Pancreas (tissue), 10 donors: Measurements from ENCODE around the gene ZNF157. TPM values are rescaled to one million over a fixed set of nuclear protein-coding genes. Genes with fewer than 3 reads are reported as not detected.

Source experiments
- ATAC-seq, 4 donors: fragments of 200-7000 bp; cut with Tn5 transposase; one replicate each; pipeline versions ENCODE4 v1.8.0 to v1.9.1; 2020; ENCODE audit warnings: mild to moderate bottlenecking in 4 of 4, moderate library complexity in 4 of 4
- DNase-seq, 6 donors: peaks; one replicate each; pipeline ENCODE4 v3.0.0-alpha.2; 2020
- FAIRE-seq: peaks from 2 replicates; lab custom pipeline; 2012; peaks lifted over from hg19 to GRCh38; lab: Jason Lieb, UNC
- H3K27ac ChIP-seq, 4 donors: fragments of 200-600 bp; sonication (generic); 1 replicate in 3 of 4; 2 replicates in 1 of 4; pipeline versions ENCODE4 v1.5.0 to v1.8.0; 2020
- H3K27me3 ChIP-seq, 4 donors: fragments of 200-600 bp; one replicate each; pipeline ENCODE4 v1.8.0; 2021
- H3K36me3 ChIP-seq, 3 donors: fragments of 200-600 bp; sonication (generic) in 1 of 3; one replicate each; pipeline versions ENCODE4 v1.5.0 to v1.8.0; 2020 to 2021
- H3K4me1 ChIP-seq, 3 donors: fragments of 200-600 bp; one replicate each; pipeline ENCODE4 v1.8.0; 2021
- H3K4me3 ChIP-seq, 4 donors: fragments of 200-600 bp; sonication (generic) in 2 of 4; one replicate each; pipeline versions ENCODE4 v1.5.0 to v1.8.0; 2020 to 2021
- H3K9me3 ChIP-seq, 4 donors: fragments of 200-600 bp; one replicate each; pipeline ENCODE4 v1.8.0; 2021
- WGBS, 2 donors: extraction: QIAGEN DNeasy Blood & Tissue Kit; methylation state at CpG; one replicate each; pipeline ENCODE4 v1.1.7; 2013; 5-methylcytosine and 5-hydroxymethylcytosine counted together
- intact Hi-C, 3 donors: fragments of 100-400 bp; cut with DNase I; formaldehyde crosslinking; loops; one replicate each; pipeline versions ENCODE4 v1.11.1 to v1.14.2; 2022
- polyA plus RNA-seq, 2 donors: library from polyadenylated mRNA; stranded (reverse); fragments of 200-250 nt; gene quantifications; one replicate each; pipeline ENCODE4 v1.2.3, GENCODE V29; 2013
- total RNA-seq, 6 donors: library from RNA; stranded (reverse); fragmentation: NEBNext Ultra II Directional in 4 of 6; extraction: Animal tissue kit (Norgen Biotek cat#: 25700) in 4 of 6; gene quantifications; one replicate each; pipeline versions ENCODE4 v1.2.1 to v1.2.4, GENCODE V29; 2021 to 2023
- TF ChIP-seq, protein P1 (sequence below), 4 donors: fragments of 200-600 bp; sonication (generic) in 3 of 4; IDR thresholded peaks; one replicate each; pipeline versions ENCODE4 v1.5.0 to v1.8.0; 2021; ENCODE audit warnings: antibody characterized with exemption in 4 of 4
- donor health status: healthy with polysubstance abuse.
- donor health status: DM: no; HTN: no; CAD: no; lungs with moderate emphysema.
- donor health status: DM: no; HTN: no; CAD: no.
- donor health status: control.
- donor health status: control.
- donor health status: Bipolar disorder and iron deficiency.
- donor health status: DM: yes; HTN: yes; CAD: no.
- donor health status: DM: no; HTN: no; CAD: no.
- donor health status: DM: no; HTN: no; CAD: no.
- donor health status: DM: yes; HTN: yes; CAD: no.

ZNF157 gene
- total and polyA plus RNA-seq, 8 donors: 0.04 to 0.28 (median 0.14) TPM; not detected in 1

DNA sequence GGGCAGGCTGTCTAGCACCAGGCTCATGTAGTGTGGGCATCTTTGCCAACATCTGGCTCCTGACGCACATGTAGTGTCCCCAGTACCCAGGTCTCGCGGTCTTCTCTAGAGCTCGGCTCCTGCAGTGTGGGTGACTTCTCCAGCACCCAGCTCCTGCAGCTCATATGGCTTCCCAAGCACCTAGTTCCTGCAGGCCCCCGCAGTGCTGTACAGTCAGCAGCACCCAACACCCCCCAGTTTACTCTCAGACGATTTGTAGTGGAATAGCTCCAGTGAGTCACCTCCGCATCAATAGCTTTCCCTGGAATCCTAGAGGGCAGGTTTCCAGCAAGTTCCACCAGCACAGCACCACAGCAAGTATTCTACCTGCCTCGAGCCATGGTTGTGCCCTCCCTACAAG, 81.7 kb downstream of the ZNF157 start:
- TF ChIP-seq, protein P1, sequence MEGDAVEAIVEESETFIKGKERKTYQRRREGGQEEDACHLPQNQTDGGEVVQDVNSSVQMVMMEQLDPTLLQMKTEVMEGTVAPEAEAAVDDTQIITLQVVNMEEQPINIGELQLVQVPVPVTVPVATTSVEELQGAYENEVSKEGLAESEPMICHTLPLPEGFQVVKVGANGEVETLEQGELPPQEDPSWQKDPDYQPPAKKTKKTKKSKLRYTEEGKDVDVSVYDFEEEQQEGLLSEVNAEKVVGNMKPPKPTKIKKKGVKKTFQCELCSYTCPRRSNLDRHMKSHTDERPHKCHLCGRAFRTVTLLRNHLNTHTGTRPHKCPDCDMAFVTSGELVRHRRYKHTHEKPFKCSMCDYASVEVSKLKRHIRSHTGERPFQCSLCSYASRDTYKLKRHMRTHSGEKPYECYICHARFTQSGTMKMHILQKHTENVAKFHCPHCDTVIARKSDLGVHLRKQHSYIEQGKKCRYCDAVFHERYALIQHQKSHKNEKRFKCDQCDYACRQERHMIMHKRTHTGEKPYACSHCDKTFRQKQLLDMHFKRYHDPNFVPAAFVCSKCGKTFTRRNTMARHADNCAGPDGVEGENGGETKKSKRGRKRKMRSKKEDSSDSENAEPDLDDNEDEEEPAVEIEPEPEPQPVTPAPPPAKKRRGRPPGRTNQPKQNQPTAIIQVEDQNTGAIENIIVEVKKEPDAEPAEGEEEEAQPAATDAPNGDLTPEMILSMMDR (IDR thresholded peaks at IDR 0.05): no peak
- peaks cover 0 to 11% (median 0%) of the 10 kb centered on the region in 4 donors for H3K27me3 ChIP-seq
- WGBS, 2 donors: 83 to 96% methylated on average over 8 of the region's 8 CpGs
- FAIRE-seq (no peak), ATAC-seq (no peak), DNase-seq (no peak)
- no peaks in the 10 kb centered on the region for H3K4me1 ChIP-seq
- intact Hi-C loops: no loop called here
- peaks cover 0 to 4% (median 0%) of the 10 kb centered on the region in 4 donors for H3K9me3 ChIP-seq
- H3K27ac ChIP-seq: no peak overlapping the region
- peaks cover 0 to 10% (median 3%) of the 10 kb centered on the region in 3 donors for H3K36me3 ChIP-seq
- H3K4me3 ChIP-seq: no peak overlapping the region

DNA sequence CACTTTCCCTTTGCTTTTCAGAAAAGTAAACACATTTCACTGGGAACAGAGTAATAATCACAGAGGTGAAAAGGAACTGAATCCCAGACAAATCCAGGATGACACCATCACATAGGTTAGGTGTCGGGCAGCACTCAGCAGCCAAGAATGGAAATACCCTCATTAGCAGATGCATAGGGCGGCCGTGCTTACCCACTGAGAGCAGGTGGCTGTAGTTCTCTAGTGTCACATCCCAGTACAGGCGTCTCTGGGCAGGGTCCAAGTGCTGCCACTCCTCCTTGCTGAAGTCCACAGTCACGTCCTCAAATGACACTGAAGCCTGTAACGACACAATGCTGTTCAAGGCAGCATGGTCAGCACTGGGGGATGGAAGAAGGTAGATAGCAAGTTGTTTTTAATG, 85.7 kb downstream of the ZNF157 start:
- H3K4me3 ChIP-seq: no peak overlapping the region
- FAIRE-seq: no peak
- ATAC-seq: no peak
- WGBS, 2 donors: 72 to 93% methylated on average over 6 of the region's 6 CpGs
- no peaks in the 10 kb centered on the region for H3K36me3 ChIP-seq
- no peaks in the 10 kb centered on the region for H3K9me3 ChIP-seq
- H3K27ac ChIP-seq: no peak overlapping the region
- peaks cover 0 to 11% (median 0%) of the 10 kb centered on the region in 4 donors for H3K27me3 ChIP-seq
- intact Hi-C loops: no loop called here
- TF ChIP-seq, protein P1 (IDR thresholded peaks at IDR 0.05): no peak
- no peaks in the 10 kb centered on the region for H3K4me1 ChIP-seq
- DNase-seq: no peak

DNA sequence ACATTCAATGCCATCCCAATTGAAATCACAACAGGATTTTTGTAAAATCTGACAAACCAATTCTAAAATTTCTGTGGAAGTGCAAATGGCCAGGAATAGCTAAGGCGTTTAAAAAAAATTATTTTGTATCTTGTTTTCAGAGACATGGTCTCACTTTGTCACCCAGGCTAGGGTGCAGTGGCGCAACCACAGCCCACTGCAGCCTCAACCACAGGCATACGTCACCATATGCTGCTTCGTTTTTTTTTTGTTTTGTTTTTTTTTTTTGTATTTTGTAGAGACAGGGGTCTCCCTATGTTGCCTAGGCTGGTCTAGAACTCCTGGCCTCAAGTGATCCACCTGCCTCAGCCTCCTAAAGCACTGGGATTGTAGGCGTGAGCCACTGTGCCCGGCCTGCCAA, 88.2 kb downstream of the ZNF157 start:
- no peaks in the 10 kb centered on the region for H3K27me3 ChIP-seq
- ATAC-seq (no peak), FAIRE-seq (no peak), DNase-seq (no peak)
- intact Hi-C loops: no loop called here
- 78 to 92% methylated on average over 6 of the region's 6 CpGs for WGBS, 2 donors
- H3K9me3 ChIP-seq: no peaks in the 10 kb centered on the region
- H3K36me3 ChIP-seq: no peaks in the 10 kb centered on the region
- no peaks in the 10 kb centered on the region for H3K4me1 ChIP-seq
- TF ChIP-seq, protein P1 (IDR thresholded peaks at IDR 0.05): no peak
- no peak overlapping the region for H3K4me3 ChIP-seq
- no peak overlapping the region for H3K27ac ChIP-seq

DNA sequence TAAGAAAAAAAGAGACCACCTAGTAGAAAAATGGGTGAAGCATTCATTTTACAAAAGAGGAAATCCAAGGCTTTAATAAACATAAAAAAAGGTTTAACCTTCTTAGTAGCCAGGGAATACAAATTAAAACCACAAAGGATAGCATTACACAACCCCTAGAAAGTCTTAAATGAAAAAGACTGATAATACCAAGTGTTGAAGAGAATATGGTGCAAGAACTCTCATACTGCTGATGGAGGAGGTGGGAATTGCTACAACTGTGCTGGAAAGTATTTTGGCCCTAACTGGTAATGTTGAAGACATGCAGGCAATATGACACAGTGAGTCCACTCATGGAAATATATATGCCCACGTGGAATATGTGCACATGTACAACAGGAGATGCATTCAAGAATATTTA, 90.2 kb downstream of the ZNF157 start:
- no peaks in the 10 kb centered on the region for H3K36me3 ChIP-seq
- ATAC-seq (no peak), DNase-seq (no peak), FAIRE-seq (no peak)
- H3K4me3 ChIP-seq: no peak overlapping the region
- H3K4me1 ChIP-seq: no peaks in the 10 kb centered on the region
- no peaks in the 10 kb centered on the region for H3K9me3 ChIP-seq
- intact Hi-C loops: no loop called here
- no peaks in the 10 kb centered on the region for H3K27me3 ChIP-seq
- 51 to 92% methylated on average over 1 of the region's 1 CpG for WGBS, 2 donors
- no peak overlapping the region for H3K27ac ChIP-seq
- TF ChIP-seq, protein P1 (IDR thresholded peaks at IDR 0.05): no peak

Other genes starting within 250 kb of the ZNF157 start
- 10 to 100 TPM; 33.7 to 49.3 (median 45.8) TPM for gene NDUFB11, start 225.9 kb upstream of the ZNF157 start, total RNA-seq
- gene NDUFB11, start 225.9 kb upstream of the ZNF157 start, polyA plus RNA-seq: 10 to 100 TPM; 41.5 to 51.4 TPM
- gene RBM10, start 225.4 kb upstream of the ZNF157 start, total RNA-seq: 10 to 100 TPM; 13.3 to 24.9 (median 18.7) TPM
- 10 to 100 TPM; 36.2 to 42.0 TPM for gene RBM10, start 225.4 kb upstream of the ZNF157 start, polyA plus RNA-seq
- 100 to 1,000 TPM in 1 of 6 donors, 10 to 100 TPM in 5; 49.0 to 117 (median 64.0) TPM for gene UBA1, start 176.7 kb upstream of the ZNF157 start, total RNA-seq
- 100 to 1,000 TPM in 1 of 2 donors, 10 to 100 TPM in 1; 62.2 to 101 TPM for gene UBA1, start 176.7 kb upstream of the ZNF157 start, polyA plus RNA-seq
- 10 to 100 TPM; 29.9 to 47.9 (median 34.5) TPM for gene CDK16, start 151.9 kb upstream of the ZNF157 start, total RNA-seq
- 10 to 100 TPM; 42.6 to 46.2 TPM for gene CDK16, start 151.9 kb upstream of the ZNF157 start, polyA plus RNA-seq
- 10 to 100 TPM; 17.6 to 31.6 (median 22.5) TPM for gene USP11, start 137.6 kb upstream of the ZNF157 start, total RNA-seq
- gene USP11, start 137.6 kb upstream of the ZNF157 start, polyA plus RNA-seq: 10 to 100 TPM; 30.8 to 58.4 TPM
- gene ZNF41, start 112.6 kb downstream of the ZNF157 start, total RNA-seq: 1 to 10 TPM; 2.3 to 6.7 (median 3.4) TPM
- gene ZNF41, start 112.6 kb downstream of the ZNF157 start, polyA plus RNA-seq: 1 to 10 TPM; 1.8 to 4.7 TPM
- gene ARAF, start 190.6 kb downstream of the ZNF157 start, total RNA-seq: 10 to 100 TPM; 32.9 to 52.0 (median 40.5) TPM
- 10 to 100 TPM; 61.5 to 78.7 TPM for gene ARAF, start 190.6 kb downstream of the ZNF157 start, polyA plus RNA-seq
- gene TIMP1, start 211.9 kb downstream of the ZNF157 start, total RNA-seq: 100 to 1,000 TPM in 2 of 6 donors, 10 to 100 TPM in 4; 11.5 to 292 (median 53.4) TPM
- gene TIMP1, start 211.9 kb downstream of the ZNF157 start, polyA plus RNA-seq: 100 to 1,000 TPM; 143 to 175 TPM
- gene SYN1, start 249.3 kb downstream of the ZNF157 start, total RNA-seq: 1 to 10 TPM in 3 of 6 donors, under 1 TPM in 3; 0.47 to 2.4 (median 0.89) TPM
- 10 to 100 TPM in 1 of 2 donors, 1 to 10 TPM in 1; 2.9 to 10.3 TPM for gene SYN1, start 249.3 kb downstream of the ZNF157 start, polyA plus RNA-seq